CD1c-positive myeloid dendritic cell (primary cell): ENCODE results near the gene AMFR.
A peak's percentile ranks its signal among the peaks of the same experiment; 100 is the strongest.

ENCODE experiments used
- DNase-seq: peaks from one replicate; pipeline ENCODE4 v3.0.0-alpha.2; 2016; ENCODE audit errors: extremely low spot score

AMFR gene

DNA sequence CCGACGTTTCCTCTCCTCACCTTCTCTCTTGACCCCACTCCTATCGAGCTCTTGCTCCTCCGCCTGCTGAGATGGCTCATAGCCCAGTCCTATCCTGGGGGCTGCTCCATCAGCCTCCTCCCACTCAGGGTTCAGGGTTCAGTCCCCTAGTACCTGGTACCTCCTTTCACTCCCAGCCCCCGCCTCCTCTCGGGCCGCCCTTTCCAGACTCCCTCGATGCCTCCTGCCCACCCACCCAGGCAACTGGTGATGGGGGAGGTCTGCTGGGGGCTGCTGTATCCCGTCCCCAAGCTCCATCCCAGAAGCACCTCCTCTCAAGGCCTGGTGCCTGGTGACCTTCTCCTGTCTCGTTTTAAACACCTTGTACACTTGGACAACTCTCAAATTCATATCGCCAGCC lies 93.9 kb downstream of the AMFR start:
- DNase-seq: no peak

DNA sequence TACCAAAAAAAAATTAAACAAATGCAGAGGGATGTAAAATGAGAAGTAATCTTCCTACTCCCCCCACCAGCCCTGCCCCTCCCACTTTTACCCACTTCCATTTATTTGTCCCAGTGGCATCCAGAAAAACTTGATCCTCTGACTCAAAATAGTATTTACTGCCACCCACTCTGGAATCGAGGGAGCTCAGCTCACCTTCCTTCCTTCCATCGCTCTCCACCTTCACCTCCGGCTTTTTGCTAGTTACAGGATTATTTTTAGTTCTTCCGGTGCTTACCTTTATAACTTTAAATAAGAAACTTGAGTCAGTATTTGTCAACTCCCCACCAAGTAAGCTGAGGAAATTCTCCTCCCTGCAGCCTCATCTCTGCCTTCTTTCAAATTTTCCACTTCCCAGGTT lies 94.9 kb downstream of the AMFR start:
- no peak for DNase-seq

DNA sequence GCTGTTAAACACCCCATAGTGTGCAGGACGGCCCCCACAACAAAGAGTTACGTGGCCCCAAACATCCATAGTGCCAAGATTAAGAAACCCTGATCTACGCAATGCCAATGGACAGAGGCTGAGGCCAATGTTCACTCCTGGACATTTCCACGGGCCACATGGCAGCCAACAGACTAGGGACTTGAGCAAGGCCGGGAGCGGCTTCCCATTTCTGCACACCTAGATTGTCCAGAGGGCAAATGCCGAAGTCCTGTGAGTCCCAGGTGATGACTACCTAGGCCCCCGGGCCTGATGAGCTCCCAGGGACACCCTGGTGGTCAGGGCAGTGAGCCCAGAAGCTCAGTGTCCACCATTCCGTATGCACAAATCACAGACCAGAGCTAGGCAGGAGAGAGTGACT lies 95.5 kb downstream of the AMFR start:
- no peak for DNase-seq

DNA sequence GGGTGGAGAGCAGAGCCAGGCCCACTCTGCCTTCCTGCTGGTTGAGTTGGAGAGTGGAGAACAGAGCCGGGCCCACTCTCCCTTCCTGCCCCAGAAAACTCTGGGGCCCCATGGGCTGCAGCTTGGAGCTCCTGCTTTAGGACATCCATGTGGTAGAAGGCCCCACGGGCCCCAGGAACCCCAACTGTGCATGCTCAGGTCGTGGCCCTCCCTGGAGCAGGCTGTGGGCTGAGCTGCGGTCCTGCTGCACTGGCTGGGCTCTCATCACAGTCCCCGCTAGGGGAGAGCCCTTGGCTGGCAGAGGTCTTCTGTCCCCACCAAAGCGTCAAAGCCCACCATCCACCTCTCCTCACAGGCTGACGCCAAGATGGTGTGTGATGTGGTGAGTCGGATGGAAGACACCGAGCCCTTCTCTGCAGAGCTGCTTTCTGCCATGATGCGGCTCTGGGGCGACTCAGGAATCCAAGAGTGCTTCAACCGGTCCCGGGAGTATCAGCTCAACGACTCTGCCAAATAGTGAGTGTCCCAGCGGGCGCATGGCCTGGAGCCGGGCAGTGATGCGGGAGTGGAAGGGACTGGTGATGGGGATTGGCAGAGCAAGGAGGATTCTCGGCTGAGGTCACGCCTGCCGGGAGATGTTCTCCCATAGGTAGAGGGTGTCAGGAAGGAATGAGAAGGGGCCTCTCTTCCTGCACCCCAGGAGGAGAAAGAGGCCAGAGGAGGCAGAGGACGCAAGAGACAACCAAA lies 96.9 kb downstream of the AMFR start:
- no peak for DNase-seq

DNA sequence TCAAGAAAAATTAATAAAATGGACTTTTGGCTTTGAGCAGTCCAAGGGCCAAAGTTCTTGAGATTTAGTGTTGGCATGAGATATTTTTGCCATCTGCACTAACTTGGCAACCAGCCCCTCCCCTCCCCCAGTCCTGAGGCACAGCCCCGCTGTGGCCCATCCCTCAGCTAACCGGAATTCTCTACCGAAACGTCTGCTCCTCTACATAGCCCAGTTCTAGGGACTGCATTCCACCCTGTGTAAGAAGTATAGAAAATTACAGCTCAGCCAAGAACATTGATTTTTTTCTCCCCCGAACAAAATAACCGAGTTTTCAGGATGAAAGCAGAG lies 97.5 kb downstream of the AMFR start:
- no peak for DNase-seq

DNA sequence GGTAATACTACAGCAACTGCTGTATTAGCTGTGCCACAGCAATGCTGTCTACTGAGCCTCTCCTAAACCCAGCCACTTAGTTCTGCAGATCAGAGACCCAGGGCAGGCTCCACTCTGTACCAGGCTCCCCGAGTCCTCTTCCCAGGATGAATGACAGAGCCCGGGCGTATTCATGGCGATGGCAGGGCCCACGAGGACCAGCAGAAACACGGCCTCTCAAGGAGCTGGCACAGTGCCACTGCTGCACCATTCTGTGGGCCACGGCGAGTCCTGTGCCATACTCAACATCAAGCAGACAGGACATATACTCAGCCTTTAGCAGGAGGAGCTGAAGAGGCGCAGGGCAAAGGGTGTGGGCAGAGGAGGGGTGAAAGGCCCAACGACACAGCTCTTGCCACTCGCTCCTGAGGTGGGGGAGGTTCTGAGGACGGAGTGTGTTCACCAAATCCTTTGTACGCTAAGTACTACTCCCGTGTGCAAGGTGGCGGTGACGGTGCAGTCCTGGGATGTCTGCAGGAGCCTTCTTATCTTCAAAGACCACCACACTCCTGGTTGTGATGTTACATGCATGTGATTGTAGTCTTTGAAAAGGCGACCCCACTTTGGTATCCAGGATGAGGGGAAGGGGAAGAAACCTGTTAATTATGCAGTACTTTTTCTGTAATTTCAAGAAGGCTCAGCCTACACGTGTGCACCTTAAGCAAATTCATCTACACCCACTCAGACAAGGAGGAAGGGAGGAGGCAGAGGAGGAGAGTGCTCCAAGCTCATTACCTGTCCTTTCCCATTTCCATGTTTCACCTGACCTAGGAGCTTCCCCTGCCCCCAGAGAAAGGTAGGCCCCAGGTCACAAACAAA lies 98.0 kb downstream of the AMFR start:
- DNase-seq: no peak

DNA sequence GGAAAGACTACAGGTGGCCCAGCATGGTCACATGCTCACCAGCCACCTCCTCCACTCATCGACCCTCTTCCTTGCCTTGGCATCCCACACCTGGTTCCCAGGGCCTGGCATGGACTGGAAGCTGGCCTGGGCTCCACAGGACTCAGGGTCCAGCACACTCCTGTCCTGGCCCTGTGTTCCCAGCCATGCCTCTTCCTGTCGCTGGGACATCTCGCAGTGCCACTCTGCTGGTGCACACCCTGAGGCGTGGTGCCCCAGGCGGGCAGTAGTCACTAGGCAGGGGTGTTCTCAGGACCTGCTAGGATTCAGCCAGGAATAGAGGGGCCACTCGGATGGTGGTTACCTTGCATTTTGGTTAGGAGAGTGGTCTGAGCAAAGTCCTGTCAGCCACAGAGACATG lies 99.4 kb downstream of the AMFR start:
- no peak for DNase-seq

DNA sequence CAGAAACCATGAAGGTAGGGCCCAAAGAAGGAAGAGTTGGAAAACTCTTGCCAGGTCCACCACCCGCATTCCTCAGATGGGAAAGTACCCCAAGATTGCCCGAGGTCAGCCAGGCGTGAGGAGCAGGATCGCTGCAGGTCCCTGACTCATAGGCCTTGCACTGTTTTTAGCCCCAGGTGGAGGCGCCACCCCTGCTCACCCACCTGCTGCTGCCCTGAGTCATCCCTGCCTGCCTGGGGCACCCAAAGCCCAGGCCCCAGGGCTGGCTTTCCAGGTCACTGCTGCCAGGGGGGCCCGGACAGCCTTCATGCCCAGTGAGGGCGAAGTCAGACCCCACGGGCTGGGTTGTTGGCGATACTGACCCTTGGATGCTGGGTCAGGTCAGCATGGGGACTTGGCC lies 100.9 kb downstream of the AMFR start:
- no peak for DNase-seq

DNA sequence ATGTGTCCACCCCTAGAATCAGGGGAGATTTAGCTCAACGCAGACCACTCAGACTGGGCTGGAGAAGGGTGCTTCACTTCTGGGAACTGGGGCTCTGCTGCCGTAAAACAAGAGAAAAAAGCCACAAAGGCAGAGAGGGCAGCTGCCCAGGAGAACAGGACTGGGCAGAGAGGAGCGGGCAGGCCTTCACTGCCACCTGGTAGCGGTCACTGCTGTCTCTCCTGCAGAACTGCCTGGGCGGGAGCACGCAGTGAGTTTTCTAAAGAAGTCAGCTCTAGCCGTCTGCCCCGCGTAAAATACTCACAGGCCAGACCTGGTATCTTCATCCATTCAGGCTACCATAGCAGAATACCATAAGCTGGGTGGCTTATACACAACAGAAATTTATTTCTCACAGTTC lies 103.8 kb downstream of the AMFR start:
- DNase-seq: no peak

DNA sequence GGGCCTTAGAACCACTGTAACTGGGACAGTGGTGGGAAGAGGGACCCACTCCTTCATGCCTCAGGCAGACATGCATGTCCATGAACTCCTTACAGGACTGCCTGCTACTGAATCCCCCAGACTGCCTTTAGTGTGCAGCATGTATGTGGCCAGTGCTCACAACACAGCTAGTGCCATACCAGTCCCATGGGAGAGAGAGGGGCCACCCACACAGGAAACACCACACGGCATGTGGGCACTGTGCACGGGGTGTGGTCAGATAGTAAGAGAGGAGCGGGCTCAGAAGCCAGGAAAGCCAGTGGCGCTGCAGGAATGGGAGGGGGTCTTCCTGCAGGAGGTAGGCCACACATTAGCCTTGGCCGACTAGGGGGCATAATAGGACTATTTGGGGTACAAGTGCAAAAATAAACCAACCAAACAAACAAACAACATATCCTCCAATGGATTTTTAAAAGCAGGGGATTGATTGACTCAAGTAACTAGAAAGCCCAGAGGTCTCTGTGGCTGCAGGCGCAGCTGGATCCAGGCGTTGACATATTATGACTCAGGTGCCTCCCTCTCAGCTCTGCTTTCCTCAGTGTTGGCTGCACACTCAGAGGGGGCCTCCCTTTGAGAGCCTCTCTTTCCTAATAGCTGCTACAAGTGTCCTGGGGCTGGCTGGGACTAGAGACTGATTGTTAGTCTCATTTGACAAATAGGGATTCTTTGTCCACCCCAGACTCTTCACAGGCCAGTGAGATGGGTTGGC lies 104.4 kb downstream of the AMFR start:
- no peak for DNase-seq

DNA sequence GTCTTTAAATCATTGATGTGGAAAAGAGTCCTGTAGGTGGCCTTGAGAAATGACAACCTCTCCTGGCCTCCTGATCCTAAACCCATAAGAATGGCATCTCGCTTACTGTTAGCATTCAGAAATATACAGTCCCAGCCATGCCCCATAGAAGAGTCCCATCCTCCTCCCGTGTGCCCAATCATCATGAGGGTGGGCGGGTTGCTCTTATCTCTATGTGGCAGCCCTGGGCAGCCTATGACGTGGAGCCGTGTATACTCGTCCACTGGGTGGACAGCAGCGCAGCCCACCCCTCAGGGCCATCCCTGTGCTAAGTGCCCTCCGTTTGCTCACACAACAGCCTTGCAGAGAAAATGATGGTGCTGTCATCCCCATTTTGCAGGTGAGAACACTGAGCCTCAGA lies 105.3 kb downstream of the AMFR start:
- no peak for DNase-seq

DNA sequence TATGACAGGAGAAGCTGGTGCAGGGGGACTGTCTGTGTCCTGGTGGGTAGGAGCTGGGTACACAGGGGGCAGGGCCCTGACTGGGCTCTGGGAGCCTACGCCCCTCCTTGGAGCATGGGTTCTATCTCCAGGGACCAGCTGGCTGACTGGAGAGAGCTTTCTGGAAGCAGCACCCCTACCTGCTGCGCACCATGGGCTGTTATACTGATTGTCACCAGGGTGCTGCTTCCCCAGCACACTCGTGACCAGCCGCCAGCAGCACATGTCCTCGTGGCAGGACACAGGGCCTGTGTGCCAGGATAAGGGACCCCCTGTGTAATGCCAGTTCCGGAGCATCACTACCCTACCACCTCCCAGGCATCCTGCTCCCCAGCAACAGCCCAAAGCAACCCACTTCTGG lies 106.0 kb downstream of the AMFR start:
- DNase-seq: no peak

DNA sequence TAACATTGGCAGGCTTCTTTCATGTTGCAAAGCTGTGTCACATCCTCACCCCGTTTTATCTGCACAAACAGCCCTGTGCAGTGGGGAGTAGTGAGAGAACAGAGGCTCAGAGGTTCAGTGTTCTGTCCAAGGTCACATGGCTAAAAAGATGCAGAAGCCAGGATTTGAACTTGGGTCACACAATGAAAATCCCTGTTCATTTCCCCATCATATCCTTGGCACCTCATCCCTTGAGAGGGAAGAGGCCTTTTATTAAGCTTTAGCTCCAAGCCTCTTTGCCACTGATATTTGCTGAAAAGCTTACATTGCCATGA lies 106.6 kb downstream of the AMFR start:
- DNase-seq: no peak

DNA sequence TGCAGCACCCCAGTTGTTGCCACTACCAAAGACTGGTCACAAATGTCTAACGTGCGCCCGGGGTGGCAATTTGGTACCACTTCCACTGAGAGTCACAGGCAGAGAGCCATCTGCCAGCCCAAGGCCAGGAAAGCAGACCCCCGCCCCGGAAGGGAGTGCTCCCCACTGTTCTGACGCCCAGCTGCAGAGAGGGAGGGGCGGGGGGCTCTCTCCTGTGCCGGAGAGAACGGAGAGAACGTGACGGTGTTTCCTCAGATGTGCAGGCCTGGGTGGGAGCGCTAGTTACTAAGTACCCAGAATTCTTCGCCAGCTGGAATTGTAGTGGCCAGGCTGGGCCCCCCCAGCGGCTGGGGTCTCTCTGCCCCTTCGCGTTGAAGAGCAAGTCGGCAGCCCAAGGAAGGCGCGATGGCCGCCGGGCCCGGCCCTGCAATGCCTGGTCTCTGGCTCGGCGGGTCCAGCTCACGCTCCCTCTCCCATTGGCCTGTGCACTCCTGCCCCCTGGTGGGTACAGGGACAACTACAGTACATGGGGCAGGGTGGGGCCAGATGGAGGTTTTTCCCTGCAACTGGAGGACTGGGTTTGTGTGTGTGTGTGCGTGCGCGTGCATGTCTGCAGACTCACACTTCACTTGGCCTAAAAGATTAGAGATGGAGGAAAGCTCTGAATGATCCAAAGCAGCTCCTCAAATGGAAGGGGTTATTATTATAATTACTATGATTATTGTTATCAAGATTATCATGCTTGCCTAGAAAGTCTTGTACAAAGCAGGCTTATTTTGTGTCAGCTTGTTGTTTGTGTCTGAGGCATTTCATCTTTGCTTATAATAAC lies 107.1 kb downstream of the AMFR start:
- peak; percentile 79 for DNase-seq

DNA sequence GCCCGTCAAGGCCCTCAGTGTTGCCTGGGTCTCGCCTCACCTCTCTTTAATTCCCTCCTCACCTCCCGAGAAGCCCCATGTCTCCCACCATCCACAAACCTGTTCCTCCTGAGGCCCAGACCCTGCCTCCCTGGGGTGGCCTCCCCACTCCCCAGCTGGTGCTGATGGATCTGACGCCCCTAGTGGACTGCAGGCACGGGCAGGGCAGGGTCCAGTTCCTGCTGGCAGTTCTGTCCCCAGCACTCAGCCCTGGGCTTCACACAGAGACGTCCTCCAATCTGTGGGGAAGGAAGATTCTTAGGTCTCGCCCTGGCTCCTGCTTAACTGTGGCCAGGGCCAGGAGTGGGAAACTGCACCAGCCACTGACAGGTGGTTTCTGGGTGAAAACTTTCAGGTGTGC lies 108.8 kb downstream of the AMFR start:
- no peak for DNase-seq

DNA sequence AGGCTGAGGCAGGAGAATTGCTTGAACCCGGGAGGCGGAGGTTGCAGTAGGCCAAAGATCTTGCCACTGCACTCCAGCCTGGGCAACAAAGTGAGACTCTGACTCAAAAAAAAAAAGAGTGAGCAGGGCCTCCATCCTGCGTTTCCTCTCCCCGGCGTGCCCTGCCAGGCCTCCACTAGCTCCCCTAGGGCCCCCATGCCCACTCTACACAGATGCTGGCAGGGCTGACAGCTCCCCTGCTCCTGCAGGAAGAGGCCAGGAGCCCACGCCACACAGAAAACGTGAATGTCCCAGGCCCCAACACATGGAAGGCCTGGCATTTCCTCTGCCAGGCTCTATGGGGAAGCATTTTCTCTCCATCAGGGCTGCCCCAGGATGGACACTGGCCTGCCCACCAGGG lies 109.4 kb downstream of the AMFR start:
- DNase-seq: no peak

DNA sequence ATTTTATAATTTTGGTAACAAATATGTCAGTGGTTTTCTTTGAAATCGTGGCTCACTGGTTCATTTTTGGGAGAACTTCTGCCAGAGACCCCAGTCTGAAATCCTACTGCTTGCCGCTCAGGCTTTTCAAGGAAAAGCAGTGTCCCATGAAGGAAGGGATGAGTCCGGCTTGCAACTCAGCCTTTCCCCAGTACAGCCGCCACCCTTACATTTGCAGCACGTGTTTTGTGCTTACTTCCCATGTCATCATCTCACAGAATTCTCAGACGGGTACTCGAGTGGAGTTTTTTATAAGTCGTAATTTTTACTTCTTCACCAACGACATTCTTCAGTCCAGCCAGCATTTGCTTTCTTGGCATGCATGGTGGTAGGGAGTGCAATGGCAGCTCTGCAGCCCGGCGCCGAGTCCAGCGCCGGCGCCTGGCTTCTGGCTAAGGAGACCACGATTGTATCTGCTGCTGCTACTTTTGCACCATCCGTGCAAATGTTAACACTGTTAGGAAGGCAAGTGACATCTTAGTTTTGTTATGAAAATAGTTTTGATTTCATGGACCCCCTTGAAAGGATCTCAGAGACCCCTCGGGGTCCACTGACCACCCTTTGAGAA lies 111.0 kb downstream of the AMFR start:
- no peak for DNase-seq

DNA sequence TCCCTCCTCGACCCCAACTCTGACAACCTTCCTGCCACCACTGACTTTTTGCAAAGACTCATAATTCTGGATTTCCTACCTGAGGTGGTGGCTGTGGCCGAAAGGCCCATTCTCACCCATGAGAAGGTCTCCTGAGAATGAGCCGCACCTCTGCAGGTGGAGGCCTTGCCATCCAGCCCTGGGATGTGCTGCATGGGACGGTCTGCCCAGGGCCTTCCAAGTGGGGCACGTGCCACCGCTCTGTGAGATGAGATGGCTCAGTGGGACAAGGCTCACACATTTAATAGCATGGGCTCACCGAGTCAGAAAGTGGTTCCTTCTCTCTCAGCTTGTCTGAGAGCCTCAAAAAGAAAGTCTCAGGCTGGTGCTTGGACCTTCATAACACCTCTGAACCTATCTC lies 112.8 kb downstream of the AMFR start:
- no peak for DNase-seq

DNA sequence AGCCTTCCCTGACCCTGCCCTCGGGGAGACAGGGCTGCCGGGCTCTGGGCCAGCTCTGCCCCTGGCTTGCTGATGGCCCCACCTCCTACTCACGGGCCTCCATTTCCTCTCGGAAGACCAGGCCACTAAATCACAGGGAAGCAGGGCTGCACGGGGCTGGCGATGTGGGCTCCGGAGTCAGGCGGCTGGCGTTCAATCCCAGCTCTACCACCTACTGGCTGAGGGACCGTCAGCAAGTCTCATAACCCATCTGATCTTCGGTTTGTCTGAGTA lies 113.4 kb downstream of the AMFR start:
- no peak for DNase-seq
